ENCODE measurements around the gene RPS6KA1.
A peak's percentile ranks its signal among the peaks of the same experiment; 100 is the strongest.

RPS6KA1 gene

GRCh38 chr1:26575348-26575747, 45.8 kb downstream of the RPS6KA1 start:
- no peak for DNase-seq (ENCODE audit: low read depth)
- no peak overlapping the region for H3K4me3 ChIP-seq (ENCODE audit: control insufficient read depth, low read depth, low read length)
- TF ChIP-seq, protein P1, sequence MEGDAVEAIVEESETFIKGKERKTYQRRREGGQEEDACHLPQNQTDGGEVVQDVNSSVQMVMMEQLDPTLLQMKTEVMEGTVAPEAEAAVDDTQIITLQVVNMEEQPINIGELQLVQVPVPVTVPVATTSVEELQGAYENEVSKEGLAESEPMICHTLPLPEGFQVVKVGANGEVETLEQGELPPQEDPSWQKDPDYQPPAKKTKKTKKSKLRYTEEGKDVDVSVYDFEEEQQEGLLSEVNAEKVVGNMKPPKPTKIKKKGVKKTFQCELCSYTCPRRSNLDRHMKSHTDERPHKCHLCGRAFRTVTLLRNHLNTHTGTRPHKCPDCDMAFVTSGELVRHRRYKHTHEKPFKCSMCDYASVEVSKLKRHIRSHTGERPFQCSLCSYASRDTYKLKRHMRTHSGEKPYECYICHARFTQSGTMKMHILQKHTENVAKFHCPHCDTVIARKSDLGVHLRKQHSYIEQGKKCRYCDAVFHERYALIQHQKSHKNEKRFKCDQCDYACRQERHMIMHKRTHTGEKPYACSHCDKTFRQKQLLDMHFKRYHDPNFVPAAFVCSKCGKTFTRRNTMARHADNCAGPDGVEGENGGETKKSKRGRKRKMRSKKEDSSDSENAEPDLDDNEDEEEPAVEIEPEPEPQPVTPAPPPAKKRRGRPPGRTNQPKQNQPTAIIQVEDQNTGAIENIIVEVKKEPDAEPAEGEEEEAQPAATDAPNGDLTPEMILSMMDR (conservative IDR thresholded peaks at IDR 0.05; ENCODE audit: control insufficient read depth, insufficient read depth, low read depth, low read length), result no peak

DNA sequence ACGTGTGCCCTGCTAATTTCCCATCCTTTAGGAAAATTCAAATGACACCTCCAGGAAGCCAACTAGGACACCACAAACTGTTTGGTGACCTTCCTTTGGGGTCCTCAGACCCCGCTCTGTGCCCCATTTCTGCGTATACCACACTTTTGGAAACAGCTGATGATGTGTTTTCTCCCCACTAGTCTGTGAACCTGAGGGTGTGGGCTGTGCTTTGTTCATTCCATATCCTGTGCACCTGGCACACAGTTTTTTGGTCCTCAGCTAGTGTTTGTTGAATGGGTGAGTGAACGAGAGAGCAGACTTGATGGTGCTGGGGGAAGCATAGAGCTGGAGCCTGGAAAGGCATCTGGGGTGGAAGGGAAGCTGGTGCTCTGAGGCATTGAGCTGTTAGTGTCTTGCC, 48.6 kb downstream of the RPS6KA1 start:
- H3K4me3 ChIP-seq (ENCODE audit: control insufficient read depth, low read depth, low read length), result no peak overlapping the region
- no peak for DNase-seq (ENCODE audit: low read depth)
- TF ChIP-seq, protein P1 (conservative IDR thresholded peaks at IDR 0.05; ENCODE audit: control insufficient read depth, insufficient read depth, low read depth, low read length), result no peak

DNA sequence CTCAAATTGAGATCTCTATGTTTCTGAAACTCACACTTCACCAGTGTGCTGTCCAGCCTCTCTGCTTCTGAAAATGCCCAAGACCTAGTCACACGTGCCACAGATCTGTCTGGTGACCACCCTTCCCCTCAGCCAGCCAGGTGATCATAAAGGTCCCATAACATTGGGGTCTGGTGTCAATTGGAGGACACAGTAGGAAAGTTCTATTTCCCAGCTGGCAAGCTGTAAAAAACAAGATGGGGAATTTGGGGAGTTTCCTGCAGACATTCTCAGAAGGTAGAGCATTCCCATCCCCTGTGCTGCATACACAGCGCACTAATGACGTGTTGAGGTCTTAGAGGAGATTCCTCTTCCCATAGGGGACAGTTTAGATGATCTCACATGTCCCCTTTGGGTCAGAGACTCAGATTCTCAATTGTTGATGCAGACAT, 50.1 kb downstream of the RPS6KA1 start:
- TF ChIP-seq, protein P1 (conservative IDR thresholded peaks at IDR 0.05; ENCODE audit: control insufficient read depth, insufficient read depth, low read depth, low read length), result no peak
- no peak overlapping the region for H3K4me3 ChIP-seq (ENCODE audit: control insufficient read depth, low read depth, low read length)
- no peak for DNase-seq (ENCODE audit: low read depth)

- no peak overlapping the region for H3K4me3 ChIP-seq (ENCODE audit: control insufficient read depth, low read depth, low read length)
- TF ChIP-seq, protein P1 (conservative IDR thresholded peaks at IDR 0.05; ENCODE audit: control insufficient read depth, insufficient read depth, low read depth, low read length), result no peak
- no peak for DNase-seq (ENCODE audit: low read depth)
Observed at GRCh38 chr1:26580116-26580515, 50.6 kb downstream of the RPS6KA1 start.

GRCh38 chr1:26581287-26581651, 51.7 kb downstream of the RPS6KA1 start:
- no peak for DNase-seq (ENCODE audit: low read depth)
- TF ChIP-seq, protein P1 (conservative IDR thresholded peaks at IDR 0.05; ENCODE audit: control insufficient read depth, insufficient read depth, low read depth, low read length), result no peak
- no peak overlapping the region for H3K4me3 ChIP-seq (ENCODE audit: control insufficient read depth, low read depth, low read length)

GRCh38 chr1:26582053-26582835, 52.7 kb downstream of the RPS6KA1 start:
- peak; percentile 27 for DNase-seq (ENCODE audit: low read depth)
- H3K4me3 ChIP-seq (ENCODE audit: control insufficient read depth, low read depth, low read length), result no peak overlapping the region
- TF ChIP-seq, protein P1 (conservative IDR thresholded peaks at IDR 0.05; ENCODE audit: control insufficient read depth, insufficient read depth, low read depth, low read length), result no peak

All from fibroblast of mammary gland (primary cell).